Measurements from ENCODE around the gene RHEB. TPM values are rescaled to one million over a fixed set of nuclear protein-coding genes. Genes with fewer than 3 reads are reported as not detected.

The RHEB gene
- total and polyA plus RNA-seq, 2 experiments from 2014 or later = 111 to 135 TPM

- no peaks in the 10 kb centered on the region for H3K9me3 ChIP-seq (ENCODE audit: low read depth)
- no peaks in the 10 kb centered on the region for H4K20me1 ChIP-seq (ENCODE audit: insufficient read depth, poor library complexity, severe bottlenecking)
- TF ChIP-seq CTCF (IDR thresholded peaks at IDR 0.05; ENCODE audit: poor library complexity) = no peak
- no peaks in the 10 kb centered on the region for H3K79me2 ChIP-seq
- WGBS (ENCODE audit: low lambda C conversion rate, missing lambda C conversion rate) = 80% methylated on average over 10 of the region's 10 CpGs
- peaks cover 20% of the 10 kb centered on the region for H3K4me1 ChIP-seq (ENCODE audit: insufficient read depth)
- H3K4me3 ChIP-seq = no peak overlapping the region
- peak overlapping the region; percentile 97 for H3K27ac ChIP-seq
- peak overlapping the region; percentile 62 for H3K4me2 ChIP-seq
- no peaks in the 10 kb centered on the region for H3K36me3 ChIP-seq (replicated peaks; ENCODE audit: insufficient read depth, low read depth)
- H3K27me3 ChIP-seq = no peaks in the 10 kb centered on the region
- peak; percentile 41 for DNase-seq (ENCODE audit: low spot score)
- H2AFZ ChIP-seq = no peak overlapping the region
- no peaks in the 10 kb centered on the region for H3K9me2 ChIP-seq (replicated peaks; ENCODE audit: insufficient read depth)
Observed at GRCh38 chr7:151460474-151460855, 59.2 kb downstream of the RHEB start.

- TF ChIP-seq EZH2phosphoT487 (IDR thresholded peaks at IDR 0.05; ENCODE audit: low read depth, severe bottlenecking, unreplicated experiment) (no peak), CTCF (IDR thresholded peaks at IDR 0.05; ENCODE audit: poor library complexity) (peak; percentile 46)
Observed at GRCh38 chr7:151459726-151460473, 59.8 kb downstream of the RHEB start.

GRCh38 chr7:151457534-151457933 is 62.2 kb downstream of the RHEB start:
- Histone ChIP-seq H2AFZ (no peak overlapping the region), H3K27me3 (no peaks in the 10 kb centered on the region), H4K20me1 (ENCODE audit: insufficient read depth, poor library complexity, severe bottlenecking) (no peaks in the 10 kb centered on the region), H3K9me3 (ENCODE audit: low read depth) (no peaks in the 10 kb centered on the region), H3K9me2 (replicated peaks; ENCODE audit: insufficient read depth) (no peaks in the 10 kb centered on the region), H3K79me2 (no peaks in the 10 kb centered on the region), H3K4me2 (no peak overlapping the region), H3K4me1 (ENCODE audit: insufficient read depth) (peaks cover 20% of the 10 kb centered on the region), H3K36me3 (replicated peaks; ENCODE audit: insufficient read depth, low read depth) (no peaks in the 10 kb centered on the region), H3K27ac (no peak overlapping the region), H3K4me3 (no peak overlapping the region)
- TF ChIP-seq EZH2phosphoT487 (IDR thresholded peaks at IDR 0.05; ENCODE audit: low read depth, severe bottlenecking, unreplicated experiment) (no peak), EZH2 (IDR thresholded peaks at IDR 0.05; ENCODE audit: borderline replicate concordance) (no peak), CTCF (IDR thresholded peaks at IDR 0.05; ENCODE audit: poor library complexity) (no peak)
- no peak for DNase-seq (ENCODE audit: low spot score)
- WGBS (ENCODE audit: low lambda C conversion rate, missing lambda C conversion rate) = 95% methylated on average over 6 of the region's 6 CpGs

More at GRCh38 chr7:151459726-151460473, 59.8 kb downstream of the RHEB start:
- no peaks in the 10 kb centered on the region for H3K36me3 ChIP-seq (replicated peaks; ENCODE audit: insufficient read depth, low read depth)
- H3K27ac ChIP-seq = peak overlapping the region; percentile 97
- no peaks in the 10 kb centered on the region for H4K20me1 ChIP-seq (ENCODE audit: insufficient read depth, poor library complexity, severe bottlenecking)
- peaks cover 20% of the 10 kb centered on the region for H3K4me1 ChIP-seq (ENCODE audit: insufficient read depth)
- no peak overlapping the region for H2AFZ ChIP-seq
- peak overlapping the region; percentile 62 for H3K4me2 ChIP-seq
- no peaks in the 10 kb centered on the region for H3K79me2 ChIP-seq
- no peaks in the 10 kb centered on the region for H3K9me2 ChIP-seq (replicated peaks; ENCODE audit: insufficient read depth)
- WGBS (ENCODE audit: low lambda C conversion rate, missing lambda C conversion rate) = 8% methylated on average over 25 of the region's 25 CpGs
- no peaks in the 10 kb centered on the region for H3K27me3 ChIP-seq
- no peaks in the 10 kb centered on the region for H3K9me3 ChIP-seq (ENCODE audit: low read depth)
- peak; percentile 91 for DNase-seq (ENCODE audit: low spot score)
- H3K4me3 ChIP-seq = no peak overlapping the region

All from hepatocyte (in vitro differentiated cells).